ENCODE data around the gene PAIP2B. TPM values are rescaled to one million over a fixed set of nuclear protein-coding genes. Genes with fewer than 3 reads are reported as not detected.
A peak's percentile ranks its signal among the peaks of the same experiment; 100 is the strongest.
"Not testable (repeated sequence)": the region's sequence is repeated elsewhere in the genome, so short reads cannot be mapped to it uniquely, and the experiment has no call there.

Gene PAIP2B
- total RNA-seq, 2 experiments from 2014 or later = 4.2 to 4.8 TPM

DNA sequence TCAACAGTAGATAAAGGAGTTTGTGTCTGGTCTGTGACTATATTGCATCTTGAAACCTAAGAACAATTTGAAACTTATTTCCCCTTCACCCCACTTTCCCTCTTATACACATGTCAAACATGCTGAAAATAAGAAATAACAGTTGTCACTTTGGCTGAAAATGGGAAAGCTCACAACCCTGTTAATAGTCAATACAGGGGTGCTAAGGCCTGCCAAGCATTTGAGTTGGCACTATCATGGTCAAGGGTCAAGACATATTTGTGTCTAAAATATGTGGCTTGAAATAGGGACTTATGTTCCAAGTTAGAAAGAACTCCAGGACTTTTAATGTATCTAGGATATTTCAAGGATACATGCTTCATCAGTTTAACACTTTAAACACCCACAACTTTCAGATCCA is 20.6 kb downstream of the PAIP2B start:
- Mint-ChIP-seq H3K36me3 (no peaks in the 10 kb centered on the region), H3K27me3 (peaks cover 7% of the 10 kb centered on the region), H3K4me1 (no peaks in the 10 kb centered on the region), H3K27ac (no peak overlapping the region), H3K4me3 (no peak overlapping the region), H3K9me3 (peaks cover 2% of the 10 kb centered on the region)
- DNase-seq = no peak
- POLR2A ChIA-PET = no interaction called here
- no peak for ATAC-seq (ENCODE audit: low read depth)

DNA sequence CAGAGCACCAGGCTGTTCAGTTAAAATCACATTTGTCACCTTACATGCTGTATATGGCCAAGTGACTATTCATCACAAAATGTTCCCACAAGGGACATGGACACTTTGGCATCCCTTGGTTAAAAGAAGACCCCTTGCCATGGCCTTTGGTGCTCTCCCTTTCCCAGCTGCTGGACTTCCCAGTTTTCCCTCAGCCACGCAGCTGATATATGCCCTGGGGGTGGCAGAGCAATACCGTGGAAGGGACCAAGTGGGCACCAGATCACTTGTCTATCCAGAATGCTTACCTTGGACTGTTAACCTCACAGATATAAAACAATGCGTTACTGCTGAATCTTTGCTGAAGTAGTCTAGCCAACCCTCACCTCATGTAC is 35.3 kb downstream of the PAIP2B start:
- DNase-seq (no peak), ATAC-seq (ENCODE audit: low read depth) (no peak)
- Mint-ChIP-seq H3K27ac (no peak overlapping the region), H3K4me1 (no peaks in the 10 kb centered on the region), H3K9me3 (peaks cover 6% of the 10 kb centered on the region), H3K36me3 (peaks cover 4% of the 10 kb centered on the region), H3K27me3 (no peaks in the 10 kb centered on the region), H3K4me3 (no peak overlapping the region)
- POLR2A ChIA-PET = no interaction called here

DNA sequence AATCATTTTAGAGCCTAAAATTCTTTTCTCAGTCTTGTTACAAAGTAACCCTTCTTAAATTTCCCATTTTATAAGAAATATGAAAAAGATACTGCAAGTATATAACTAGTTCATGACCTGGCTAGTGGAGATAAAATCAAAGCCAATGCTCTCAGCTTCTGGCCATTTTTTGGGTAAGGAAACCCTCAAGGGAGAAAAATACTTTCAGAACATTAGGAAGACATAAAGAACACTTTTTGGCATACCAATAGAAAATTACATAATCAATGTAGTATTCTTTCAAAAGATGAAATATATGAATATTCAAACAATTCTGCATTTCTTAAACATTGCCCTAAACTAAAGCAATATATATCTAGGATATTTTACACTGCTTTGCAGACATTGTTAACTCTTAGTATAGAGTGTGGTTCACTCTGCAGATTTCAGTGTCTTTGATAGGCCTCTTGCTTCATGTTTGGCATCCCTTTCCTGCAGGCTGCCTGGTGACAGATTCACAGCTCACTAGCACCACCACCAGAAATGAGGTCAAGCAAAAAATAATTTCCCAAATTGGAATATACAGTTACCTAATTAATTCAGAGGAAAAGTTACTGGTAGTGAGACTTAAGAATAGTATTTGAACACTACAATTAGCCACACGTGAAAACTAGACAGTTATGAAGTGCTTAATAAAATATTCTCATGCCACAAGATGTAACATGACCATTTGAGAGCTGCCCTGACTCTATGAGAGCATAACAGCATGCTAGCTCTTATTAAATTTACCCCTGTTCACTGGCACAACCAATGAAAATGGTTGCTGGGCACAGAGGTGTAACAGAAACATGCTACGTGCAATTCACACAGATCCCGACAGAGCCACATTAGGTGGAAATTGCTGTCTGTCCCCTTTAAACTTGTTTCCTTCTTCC is 36.0 kb downstream of the PAIP2B start:
- ATAC-seq (ENCODE audit: low read depth) = no peak
- no peaks in the 10 kb centered on the region for H3K27me3 Mint-ChIP-seq
- DNase-seq = no peak
- no peak overlapping the region for H3K27ac Mint-ChIP-seq
- H3K9me3 Mint-ChIP-seq = peaks cover 2% of the 10 kb centered on the region
- POLR2A ChIA-PET = no interaction called here
- H3K36me3 Mint-ChIP-seq = peaks cover under 1% of the 10 kb centered on the region
- H3K4me1 Mint-ChIP-seq = no peaks in the 10 kb centered on the region
- no peak overlapping the region for H3K4me3 Mint-ChIP-seq

DNA sequence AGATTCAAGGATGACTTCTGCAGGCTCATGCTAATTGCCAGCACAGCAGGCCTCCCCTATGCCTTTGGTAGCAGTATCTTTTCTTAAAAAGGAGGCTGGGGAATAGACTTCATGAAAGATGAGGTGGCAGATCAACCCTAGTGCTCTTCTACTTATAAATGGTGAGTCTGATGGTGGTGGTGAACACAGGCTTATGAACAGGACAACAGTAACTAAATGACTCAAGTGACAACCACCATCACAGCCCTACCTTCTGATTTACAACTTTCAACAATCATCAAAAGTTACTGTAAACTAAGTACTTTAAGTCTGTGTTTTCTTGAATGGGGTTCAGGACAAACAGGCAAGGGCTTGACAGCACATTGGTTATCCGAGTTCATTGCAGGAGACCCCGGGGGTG is 39.3 kb downstream of the PAIP2B start:
- no peaks in the 10 kb centered on the region for H3K27me3 Mint-ChIP-seq
- H3K27ac Mint-ChIP-seq = no peak overlapping the region
- no peak for DNase-seq
- H3K4me1 Mint-ChIP-seq = no peaks in the 10 kb centered on the region
- no peaks in the 10 kb centered on the region for H3K36me3 Mint-ChIP-seq
- ATAC-seq (ENCODE audit: low read depth) = no peak
- POLR2A ChIA-PET = no interaction called here
- H3K4me3 Mint-ChIP-seq = no peak overlapping the region
- H3K9me3 Mint-ChIP-seq = no peaks in the 10 kb centered on the region

DNA sequence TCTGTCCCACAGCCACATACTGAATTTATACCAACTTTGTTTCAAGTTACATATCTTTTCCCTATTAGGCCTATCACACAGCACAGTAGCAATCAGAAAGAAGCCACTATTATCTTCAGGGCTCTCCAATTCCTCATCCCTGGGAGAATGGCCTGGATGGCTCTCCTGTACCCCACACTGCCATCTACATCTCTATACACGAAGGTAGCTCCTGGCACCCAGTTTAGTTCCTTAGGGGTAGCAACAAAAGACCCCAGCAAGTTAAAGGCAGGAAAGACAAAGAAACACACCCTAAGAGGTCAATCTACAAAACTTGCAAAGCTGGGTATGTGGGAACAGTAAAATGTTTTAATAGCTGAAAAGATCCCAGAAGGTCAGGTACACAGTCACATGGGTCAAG is 39.9 kb downstream of the PAIP2B start:
- POLR2A ChIA-PET = no interaction called here
- Mint-ChIP-seq H3K27me3 (no peaks in the 10 kb centered on the region), H3K4me3 (no peak overlapping the region), H3K27ac (no peak overlapping the region), H3K36me3 (no peaks in the 10 kb centered on the region), H3K9me3 (no peaks in the 10 kb centered on the region), H3K4me1 (no peaks in the 10 kb centered on the region)
- no peak for ATAC-seq (ENCODE audit: low read depth)
- no peak for DNase-seq

DNA sequence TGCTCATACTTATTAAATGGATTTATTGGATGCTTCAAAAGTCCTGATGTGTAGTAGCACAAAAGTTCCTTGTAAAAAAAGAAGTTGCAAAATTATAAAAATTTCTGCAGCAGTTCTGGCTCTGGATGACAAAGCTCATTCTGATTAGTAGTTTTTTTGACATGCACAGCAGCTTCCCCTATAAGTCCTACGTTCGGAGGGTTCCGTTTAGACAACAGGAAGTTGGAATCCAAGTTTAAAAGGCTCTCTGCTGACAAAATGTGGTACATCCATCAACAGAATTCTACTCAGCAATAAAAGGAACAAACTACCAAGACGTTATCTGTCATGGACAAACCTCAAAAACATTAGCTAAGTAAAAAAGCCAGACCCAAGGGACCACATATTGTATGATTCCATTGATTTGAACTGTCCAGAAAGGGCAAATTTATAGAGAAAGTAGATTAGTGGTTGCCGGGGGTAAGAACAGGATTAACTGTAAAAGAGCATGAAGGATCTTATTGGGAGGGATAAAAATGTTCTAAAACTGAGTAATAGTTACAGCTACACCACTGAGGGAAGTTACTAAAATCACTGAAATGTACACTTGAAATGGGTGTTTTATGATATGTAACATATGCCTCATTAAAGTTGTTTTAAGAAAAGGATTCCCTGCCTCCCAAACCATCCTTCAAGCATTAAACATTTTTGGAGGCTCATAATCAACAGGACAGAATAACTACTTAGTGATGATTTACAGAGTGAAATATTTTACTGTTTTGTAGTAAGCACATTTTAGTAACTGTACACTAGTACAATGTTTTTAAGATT is 43.4 kb downstream of the PAIP2B start:
- DNase-seq; H3K9me3 Mint-ChIP-seq; POLR2A ChIA-PET; H3K4me1 Mint-ChIP-seq; H3K36me3 Mint-ChIP-seq; ATAC-seq (ENCODE audit: low read depth); H3K27ac Mint-ChIP-seq; H3K4me3 Mint-ChIP-seq; H3K27me3 Mint-ChIP-seq: not testable (repeated sequence)

DNA sequence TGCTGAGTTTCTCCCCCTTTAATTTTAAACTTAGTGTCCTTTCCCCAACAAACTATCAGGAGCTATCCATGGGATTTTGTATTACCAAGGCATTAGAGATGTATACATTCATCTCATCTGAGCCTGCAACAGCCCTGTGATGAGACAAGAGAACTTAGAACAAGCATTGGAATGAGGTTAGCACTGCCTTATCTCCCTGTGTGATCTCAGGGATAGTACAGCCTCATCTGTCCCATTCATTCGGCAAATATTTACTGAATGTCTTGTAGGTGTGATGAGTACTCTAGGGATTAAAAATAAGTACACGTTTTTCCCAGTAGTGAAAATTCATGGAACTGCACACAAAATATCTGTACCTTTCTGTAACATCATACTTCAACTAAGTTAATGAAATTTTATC is 45.6 kb downstream of the PAIP2B start:
- Mint-ChIP-seq H3K4me1 (no peaks in the 10 kb centered on the region), H3K9me3 (no peaks in the 10 kb centered on the region), H3K36me3 (no peaks in the 10 kb centered on the region), H3K4me3 (no peak overlapping the region), H3K27ac (no peak overlapping the region), H3K27me3 (peaks cover 5% of the 10 kb centered on the region)
- ATAC-seq (ENCODE audit: low read depth) (no peak), DNase-seq (no peak)
- POLR2A ChIA-PET = no interaction called here

DNA sequence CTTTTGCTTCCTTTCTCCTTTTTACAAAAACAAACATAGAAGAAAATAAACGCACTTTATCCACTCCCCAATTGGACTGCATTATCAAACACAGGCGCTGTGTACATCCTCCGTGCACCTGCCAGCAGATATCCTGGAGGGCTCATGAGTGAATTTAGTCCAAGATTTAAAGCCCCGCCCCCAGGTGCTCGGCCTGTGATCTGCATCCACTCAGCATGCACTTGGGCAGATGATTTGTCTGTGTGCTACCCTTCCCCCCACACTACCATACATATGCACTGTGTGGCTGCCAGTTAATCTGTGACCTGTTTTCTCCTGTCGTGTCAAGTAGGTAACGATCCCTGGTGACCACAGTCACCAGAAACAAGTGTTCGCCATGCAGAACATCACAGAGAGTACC is 48.1 kb downstream of the PAIP2B start:
- ATAC-seq (ENCODE audit: low read depth); H3K4me1 Mint-ChIP-seq; DNase-seq; H3K4me3 Mint-ChIP-seq; H3K9me3 Mint-ChIP-seq; H3K27ac Mint-ChIP-seq; POLR2A ChIA-PET; H3K36me3 Mint-ChIP-seq; H3K27me3 Mint-ChIP-seq: not testable (repeated sequence)

DNA sequence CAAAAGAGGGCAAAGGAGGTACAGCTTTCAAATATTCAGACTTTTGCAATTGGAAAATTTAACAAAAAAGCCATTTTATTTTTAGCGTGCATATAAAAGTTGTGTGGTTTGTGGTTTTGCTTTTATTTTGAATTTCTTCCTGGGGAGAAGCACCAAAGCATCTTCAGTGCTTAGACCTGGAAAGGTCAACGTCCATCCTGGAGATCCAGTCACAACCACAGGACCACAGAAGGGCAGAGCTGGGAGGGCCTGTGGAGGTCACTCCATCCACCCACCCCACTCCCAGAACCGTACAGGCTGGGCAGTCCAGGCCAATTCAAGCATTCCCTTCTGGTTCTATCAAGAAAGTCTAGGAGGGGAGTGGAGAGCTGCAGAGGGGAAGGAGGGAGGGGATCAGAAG is 52.7 kb downstream of the PAIP2B start:
- Mint-ChIP-seq H3K36me3 (no peaks in the 10 kb centered on the region), H3K4me1 (peaks cover 10% of the 10 kb centered on the region), H3K27ac (no peak overlapping the region), H3K4me3 (no peak overlapping the region), H3K27me3 (peaks cover 9% of the 10 kb centered on the region), H3K9me3 (no peaks in the 10 kb centered on the region)
- DNase-seq (no peak), ATAC-seq (ENCODE audit: low read depth) (no peak)
- POLR2A ChIA-PET = no interaction called here

DNA sequence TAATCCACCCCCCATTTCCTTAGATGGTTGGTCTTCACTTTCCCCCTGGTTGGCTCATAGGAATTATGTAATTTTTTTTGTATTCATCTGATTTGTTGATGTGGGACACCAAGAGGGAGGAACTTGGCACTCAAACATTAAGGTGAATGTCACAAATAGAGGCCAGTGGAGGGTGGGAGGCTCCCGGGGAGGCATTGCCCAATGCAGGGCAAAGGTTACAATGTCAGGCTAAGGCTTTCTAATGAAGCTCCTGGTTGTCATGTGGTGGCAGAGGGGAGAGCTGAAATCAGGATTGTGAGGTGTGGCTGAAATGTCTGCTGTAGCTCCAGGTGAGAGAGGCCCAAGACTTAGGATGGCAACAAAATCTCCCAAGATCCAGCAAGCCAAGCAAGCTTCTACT is 53.8 kb downstream of the PAIP2B start:
- POLR2A ChIA-PET = no interaction called here
- Mint-ChIP-seq H3K27ac (no peak overlapping the region), H3K4me3 (no peak overlapping the region)

DNA sequence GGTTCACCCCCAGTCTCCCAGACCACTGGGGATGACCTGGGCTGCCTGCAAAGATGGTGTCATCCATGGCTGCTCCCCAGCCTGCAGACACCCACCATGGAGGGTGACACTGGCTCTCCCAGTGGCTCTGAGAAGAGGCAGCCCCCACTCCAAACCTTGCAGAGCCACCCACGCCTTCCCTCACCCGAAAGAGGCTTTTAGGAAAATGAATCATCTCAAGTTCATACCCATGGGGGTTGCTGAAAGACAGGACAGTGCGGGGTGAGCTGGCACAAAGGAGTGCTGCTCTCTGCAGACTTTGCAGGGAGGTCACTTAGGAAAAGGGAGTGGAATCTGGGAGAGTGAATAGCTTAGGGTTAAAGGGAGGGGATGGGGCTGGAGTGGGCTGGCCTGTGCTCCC is 60.1 kb downstream of the PAIP2B start:
- DNase-seq (no peak), ATAC-seq (ENCODE audit: low read depth) (no peak)
- Mint-ChIP-seq H3K4me3 (no peak overlapping the region), H3K9me3 (no peaks in the 10 kb centered on the region), H3K27me3 (peaks cover 9% of the 10 kb centered on the region), H3K4me1 (no peaks in the 10 kb centered on the region), H3K36me3 (no peaks in the 10 kb centered on the region), H3K27ac (no peak overlapping the region)
- POLR2A ChIA-PET = no interaction called here

More for the DNA sequence above, 53.8 kb downstream of the PAIP2B start:
- Mint-ChIP-seq H3K4me1 (peaks cover 10% of the 10 kb centered on the region), H3K9me3 (no peaks in the 10 kb centered on the region), H3K27me3 (peaks cover 9% of the 10 kb centered on the region), H3K36me3 (no peaks in the 10 kb centered on the region)
- DNase-seq (no peak), ATAC-seq (ENCODE audit: low read depth) (no peak)

DNA sequence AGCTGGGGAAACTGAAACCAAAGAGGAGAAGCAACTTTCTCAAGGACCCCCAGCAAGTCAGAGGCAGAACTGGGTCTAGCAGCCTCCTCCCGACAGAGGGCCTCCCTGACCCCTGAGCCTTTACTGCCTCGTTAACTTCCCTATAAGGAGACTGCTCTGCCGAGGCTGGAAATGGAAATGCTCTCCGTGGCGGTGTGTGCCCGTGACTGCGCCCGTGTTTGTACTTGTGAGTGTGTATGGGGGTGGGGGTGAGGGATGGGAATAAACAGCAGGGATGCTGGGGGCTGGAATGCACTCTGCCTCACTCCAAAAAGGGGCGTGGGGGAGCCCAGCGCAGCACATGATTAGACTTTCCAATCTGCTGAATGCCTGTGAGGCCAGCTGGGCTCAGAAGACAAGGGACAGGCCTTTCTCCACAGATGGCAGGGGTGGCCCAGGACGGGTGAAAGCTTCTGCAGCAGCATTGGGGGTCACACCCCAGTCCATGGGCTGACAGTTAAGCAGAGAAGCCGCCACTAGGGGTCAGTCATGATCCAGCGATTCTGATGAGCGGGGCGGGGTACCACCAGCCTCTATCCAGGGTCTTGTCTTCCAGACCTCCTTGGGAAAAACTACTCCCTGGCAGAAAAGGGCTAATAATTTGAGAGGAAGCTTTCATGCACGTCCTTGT is 69.6 kb downstream of the PAIP2B start:
- no peaks in the 10 kb centered on the region for H3K36me3 Mint-ChIP-seq
- peaks cover 8% of the 10 kb centered on the region for H3K27me3 Mint-ChIP-seq
- POLR2A ChIA-PET = no interaction called here
- no peak overlapping the region for H3K27ac Mint-ChIP-seq
- ATAC-seq (ENCODE audit: low read depth) = peak; percentile 74
- H3K4me3 Mint-ChIP-seq = peak overlapping the region; percentile 51
- peak; percentile 58 for DNase-seq
- H3K9me3 Mint-ChIP-seq = no peaks in the 10 kb centered on the region
- peaks cover 6% of the 10 kb centered on the region for H3K4me1 Mint-ChIP-seq

DNA sequence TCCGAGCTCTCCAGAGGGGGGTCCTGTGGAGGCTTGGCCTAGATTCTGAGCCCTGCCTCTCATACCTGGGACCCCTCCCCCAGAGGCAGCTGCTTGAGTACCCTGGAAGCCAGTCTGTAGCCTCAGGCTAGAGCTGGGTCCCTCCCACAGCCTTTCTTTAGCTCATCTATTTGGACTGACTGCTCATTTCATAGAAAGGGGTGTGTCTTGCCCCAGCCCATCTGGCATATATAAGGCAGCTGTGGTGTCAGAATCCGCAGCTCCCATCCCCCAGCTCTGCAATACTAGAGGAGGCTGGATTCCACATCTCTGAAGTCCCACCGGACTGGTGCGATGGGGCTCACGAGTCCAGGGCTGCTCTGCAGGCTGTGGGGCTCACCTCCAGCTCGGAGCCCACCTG is 70.3 kb downstream of the PAIP2B start:
- ATAC-seq (ENCODE audit: low read depth) (no peak), DNase-seq (no peak)
- Mint-ChIP-seq H3K27ac (no peak overlapping the region), H3K9me3 (no peaks in the 10 kb centered on the region), H3K4me3 (no peak overlapping the region), H3K36me3 (no peaks in the 10 kb centered on the region), H3K4me1 (peaks cover 6% of the 10 kb centered on the region), H3K27me3 (peaks cover 8% of the 10 kb centered on the region)
- POLR2A ChIA-PET = no interaction called here

DNA sequence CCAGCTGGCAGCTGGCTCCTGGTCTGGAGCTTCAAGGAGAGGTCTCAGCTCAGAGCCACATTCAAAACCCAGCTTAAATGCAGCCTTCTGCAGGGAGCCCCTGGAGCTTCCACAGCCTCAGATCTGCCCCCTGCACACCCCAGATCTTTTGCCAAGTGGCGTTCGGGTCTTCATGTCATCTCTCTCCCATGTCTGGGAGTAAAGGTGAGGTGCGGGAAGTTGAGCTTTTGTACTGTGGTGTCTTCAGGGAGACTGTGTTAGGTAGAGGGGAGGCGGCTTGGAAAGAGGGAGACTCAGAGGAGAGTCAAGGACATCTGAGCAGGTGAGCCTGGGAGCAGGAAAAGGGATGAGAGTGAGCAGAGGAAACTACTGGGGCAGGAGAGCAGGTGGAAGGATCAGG is 71.1 kb downstream of the PAIP2B start:
- Mint-ChIP-seq H3K27me3 (peaks cover 8% of the 10 kb centered on the region), H3K27ac (no peak overlapping the region), H3K9me3 (no peaks in the 10 kb centered on the region), H3K36me3 (no peaks in the 10 kb centered on the region), H3K4me3 (no peak overlapping the region), H3K4me1 (peaks cover 6% of the 10 kb centered on the region)
- POLR2A ChIA-PET = no interaction called here
- ATAC-seq (ENCODE audit: low read depth) = no peak
- DNase-seq = no peak
